Peyer's patch (tissue), 4 donors: ENCODE measurements around the gene EXD3.

Experiments used
- POLR2A ChIP-seq, 2 donors: fragments of 450-650 bp; IDR thresholded peaks; one replicate each; pipeline ENCODE4 v1.5.1; 2017; ENCODE audit warnings: antibody characterized with exemption in 2 of 2, mild to moderate bottlenecking in 2 of 2, moderate library complexity in 2 of 2
- TF ChIP-seq, protein P1 (sequence below), 6 experiments: fragments of 450-650 bp in 4 of 6; fragments of 200-600 bp in 2 of 6; sonication (generic) in 1 of 6; IDR thresholded peaks; one replicate each; pipeline ENCODE4 v1.5.1; 2017 to 2019; ENCODE audit warnings: antibody characterized with exemption in 6 of 6, mild to moderate bottlenecking in 3 of 6, moderate library complexity in 1 of 6

DNA sequence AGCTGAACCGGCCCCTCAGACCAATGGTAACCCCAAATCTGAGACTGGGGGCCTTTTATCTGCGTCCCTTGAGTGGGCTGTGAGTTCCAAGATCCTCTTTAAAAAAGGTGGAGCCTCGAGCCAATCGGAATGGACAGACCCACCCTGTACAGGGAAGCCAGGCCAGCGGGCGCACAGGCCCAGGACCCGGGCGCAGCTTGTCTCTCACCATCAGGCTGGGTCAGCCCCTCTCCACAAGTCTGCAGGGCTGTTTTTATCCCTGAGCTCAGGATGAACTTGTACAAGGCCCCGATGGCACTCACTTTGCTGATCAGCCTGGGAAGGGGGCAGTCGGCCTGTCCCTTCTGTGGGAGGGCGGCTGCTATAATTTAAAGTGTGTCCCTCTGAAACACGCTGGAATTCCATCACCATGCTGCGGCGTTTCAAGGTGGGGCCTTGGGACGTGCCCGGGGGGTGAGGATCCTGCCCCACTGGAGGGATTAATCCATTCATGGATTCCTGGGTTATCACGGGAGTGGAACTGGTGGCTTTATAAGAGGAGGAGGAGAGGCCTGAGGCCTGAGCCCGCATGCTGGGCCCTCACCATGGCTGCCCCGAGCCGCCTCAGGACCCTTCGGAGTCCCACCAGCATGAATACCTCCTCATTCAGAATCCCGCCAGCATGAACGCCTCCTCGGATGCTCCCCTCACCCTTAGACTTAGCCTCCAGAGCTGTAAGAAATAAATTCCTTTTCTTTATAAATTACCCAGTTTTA, 14.1 kb downstream of the EXD3 start:
- TF ChIP-seq, protein P1, sequence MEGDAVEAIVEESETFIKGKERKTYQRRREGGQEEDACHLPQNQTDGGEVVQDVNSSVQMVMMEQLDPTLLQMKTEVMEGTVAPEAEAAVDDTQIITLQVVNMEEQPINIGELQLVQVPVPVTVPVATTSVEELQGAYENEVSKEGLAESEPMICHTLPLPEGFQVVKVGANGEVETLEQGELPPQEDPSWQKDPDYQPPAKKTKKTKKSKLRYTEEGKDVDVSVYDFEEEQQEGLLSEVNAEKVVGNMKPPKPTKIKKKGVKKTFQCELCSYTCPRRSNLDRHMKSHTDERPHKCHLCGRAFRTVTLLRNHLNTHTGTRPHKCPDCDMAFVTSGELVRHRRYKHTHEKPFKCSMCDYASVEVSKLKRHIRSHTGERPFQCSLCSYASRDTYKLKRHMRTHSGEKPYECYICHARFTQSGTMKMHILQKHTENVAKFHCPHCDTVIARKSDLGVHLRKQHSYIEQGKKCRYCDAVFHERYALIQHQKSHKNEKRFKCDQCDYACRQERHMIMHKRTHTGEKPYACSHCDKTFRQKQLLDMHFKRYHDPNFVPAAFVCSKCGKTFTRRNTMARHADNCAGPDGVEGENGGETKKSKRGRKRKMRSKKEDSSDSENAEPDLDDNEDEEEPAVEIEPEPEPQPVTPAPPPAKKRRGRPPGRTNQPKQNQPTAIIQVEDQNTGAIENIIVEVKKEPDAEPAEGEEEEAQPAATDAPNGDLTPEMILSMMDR (IDR thresholded peaks at IDR 0.05), result no peak
- TF ChIP-seq POLR2A (IDR thresholded peaks at IDR 0.05), result no peak
